Adrenal gland (tissue), 19 donors: Measurements from ENCODE around the gene GPR37L1. TPM values are rescaled to one million over a fixed set of nuclear protein-coding genes. Genes with fewer than 3 reads are reported as not detected.

Experiments
- DNase-seq, 7 donors: peaks; one replicate each; pipeline ENCODE4 v3.0.0-alpha.2; 2019 to 2020
- H3K27ac ChIP-seq, 5 donors: fragments of 200-600 bp; sonication (generic) in 4 of 5; 1 replicate in 3 of 5; 2 replicates in 2 of 5; pipeline versions ENCODE4 v1.5.1 to v1.8.0; 2016 to 2020; ENCODE audit warnings: mild to moderate bottlenecking in 1 of 5
- H3K27me3 ChIP-seq: fragments of 200-600 bp; 2 replicates; pipeline ENCODE4 v1.8.0; 2021
- H3K36me3 ChIP-seq, 2 donors: fragments of 200-600 bp; replicated peaks in 1 of 2; 1 replicate in 1 of 2; 2 replicates in 1 of 2; pipeline versions ENCODE4 v1.5.1 to v1.8.0; 2018 to 2022
- H3K4me1 ChIP-seq, 2 donors: fragments of 200-600 bp; replicated peaks in 1 of 2; 1 replicate in 1 of 2; 2 replicates in 1 of 2; pipeline versions ENCODE4 v1.5.1 to v1.8.0; 2018 to 2021
- H3K4me3 ChIP-seq, 4 donors: fragments of 200-600 bp; sonication (generic) in 3 of 4; one replicate each; pipeline ENCODE4 v1.5.1; 2016 to 2018
- H3K9me3 ChIP-seq, 3 donors: fragments of 200-600 bp; sonication (generic) in 1 of 3; replicated peaks in 1 of 3; 1 replicate in 2 of 3; 2 replicates in 1 of 3; pipeline versions ENCODE4 v1.5.1 to v1.8.0; 2016 to 2021
- CTCF ChIP-seq, 6 experiments: fragments of 450-650 bp in 4 of 6; fragments of 200-600 bp in 2 of 6; sonication (generic) in 1 of 6; IDR thresholded peaks; 1 replicate in 5 of 6; 2 replicates in 1 of 6; pipeline versions ENCODE4 v1.5.1 to v1.8.0; 2016 to 2021; ENCODE audit warnings: antibody characterized with exemption in 6 of 6, mild to moderate bottlenecking in 2 of 6, moderate library complexity in 1 of 6
- POLR2A ChIP-seq, 2 donors: fragments of 450-650 bp; IDR thresholded peaks; one replicate each; pipeline ENCODE4 v1.6.1; 2017; ENCODE audit warnings: antibody characterized with exemption in 2 of 2, mild to moderate bottlenecking in 2 of 2, moderate library complexity in 1 of 2
- WGBS, 4 donors: extraction: QIAGEN DNeasy Blood & Tissue Kit in 2 of 4; methylation state at CpG; one replicate each; pipeline versions ENCODE4 v1.1.5 to v1.1.7; 2013 to 2017; 5-methylcytosine and 5-hydroxymethylcytosine counted together
- intact Hi-C, 2 donors: fragments of 100-400 bp; cut with DNase I; formaldehyde crosslinking; loops; one replicate each; pipeline versions ENCODE4 v1.14.1 to v1.15.0; 2022 to 2023
- long read RNA-seq, 10 donors: library from polyadenylated mRNA in 3 of 10; unstranded in 2 of 10; stranded (forward) in 1 of 10; transcript quantifications; one replicate each; pipeline ENCODE4 v2.0.0 and lab custom pipeline, GENCODE V29; 2021 to 2026
- polyA plus RNA-seq, 3 donors: library from polyadenylated mRNA; stranded (reverse); fragments of 200-250 nt in 2 of 3; fragments of 350-450 nt in 1 of 3; fragmentation: Illumina TruSeq in 1 of 3; extraction: RNeasy Lipid Tissue Mini Kit (QIAGEN cat#74804) in 1 of 3; gene quantifications; one replicate each; pipeline ENCODE4 v1.2.3, GENCODE V29; 2013 to 2014
- total RNA-seq, 9 donors: library from RNA; depleted of rRNA in 4 of 9; stranded (reverse); fragments of >200 nt in 4 of 9; fragments of 120-200 nt in 1 of 9; fragmentation: NEBNext Ultra II Directional in 1 of 9; extraction: Animal tissue kit (Norgen Biotek cat#: 25700) in 1 of 9; gene quantifications; one replicate each; pipeline versions ENCODE4 v1.1.0 to v1.2.4, GENCODE V29; 2013 to 2023
- donor health status: healthy with polysubstance abuse.
- donor health status: Bipolar disorder and iron deficiency.
- donor health status: DM: yes; HTN: yes; CAD: no.
- donor health status: DM: no; HTN: no; CAD: no.
- donor health status: DM: no; HTN: no; CAD: no.
- donor health status: DM: yes; HTN: yes; CAD: no.

The GPR37L1 gene
- total RNA-seq (under 1 TPM in 8 of 9 donors, not detected in 1; under 0.01 to 0.49 (median 0.28) TPM), polyA plus RNA-seq (under 1 TPM; 0.02 to 0.24 (median 0.13) TPM)
- long read RNA-seq, donor 1 = 0 reads
- long read RNA-seq, donor 2 = 0 reads
- long read RNA-seq, donor 3 = 0 reads
- long read RNA-seq, donor 4 = 0 reads
- long read RNA-seq, donor 5 = 0 reads
- long read RNA-seq, donor 6, full-length matches to known transcripts = 1 of 3 reads
- long read RNA-seq, donor 6, partial matches to known transcripts = 0 of 3 reads
- long read RNA-seq, donor 6, other reads (novel, unspliced or antisense) = 2 of 3 reads
- long read RNA-seq, donor 7 = 0 reads
- long read RNA-seq, donor 8, partial matches to known transcripts = 41 of 46 reads
- long read RNA-seq, donor 8, other reads (novel, unspliced or antisense) = 5 of 46 reads
- long read RNA-seq, donor 9 = 0 reads
- long read RNA-seq, donor 10 = 0 reads

- 40 to 100% (median 45%) methylated on average over 1 to 19 of the region's 19 CpGs; no CpG with 5 or more reads in 1 of the 4 donors for whole genome bisulfite sequencing, 4 donors
- TF ChIP-seq CTCF (IDR thresholded peaks at IDR 0.05) (peak; percentile 48 to 80 (median 68)), POLR2A (IDR thresholded peaks at IDR 0.05) (no peak)
- H3K27ac ChIP-seq = no peak within 1 kb of the TSS
- H3K4me3 ChIP-seq = no peak within 1 kb of the TSS
- intact Hi-C loops = loop anchor here (10.0 kb wide), 1 partner anchor 228 kb away; no protein-coding TSS in a partner anchor
- DNase-seq = peak; percentile 78 to 89 (median 84)
- H3K9me3 ChIP-seq = no peaks in the 10 kb centered on the region
- H3K36me3 ChIP-seq = no peaks in the 10 kb centered on the region
- H3K27me3 ChIP-seq = no peaks in the 10 kb centered on the region
- H3K4me1 ChIP-seq = no peaks in the 10 kb centered on the region
These were observed at the start of gene GPR37L1 for GRCh38 chr1:202122639-202123335. Gene GPR37L1, plus strand, starts transcription at chr1:202122917. Its CDS starts 47 bp downstream, at chr1:202122964.

DNA sequence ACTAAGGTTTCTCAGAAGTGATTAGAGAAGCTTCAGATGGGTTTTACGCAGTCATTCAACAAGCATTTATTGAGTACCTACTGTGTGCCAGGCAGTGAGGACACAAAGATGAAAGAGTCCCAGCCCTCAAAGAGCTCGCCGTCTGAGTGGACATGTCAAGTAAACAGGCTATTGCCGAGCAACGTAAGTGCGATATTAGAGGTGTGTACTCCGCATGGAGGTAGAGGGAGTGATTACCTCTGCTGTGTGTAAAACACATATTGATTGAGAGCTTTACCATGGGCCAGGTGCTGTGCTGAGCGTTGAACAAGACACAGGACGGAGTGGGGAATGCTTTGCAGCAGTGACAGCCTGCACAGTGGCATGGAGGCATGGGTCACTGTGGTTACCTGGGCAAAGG, 49.5 kb upstream of the GPR37L1 start:
- 92 to 97% (median 96%) methylated on average over 9 of the region's 9 CpGs for WGBS, 4 donors
- no peak overlapping the region for H3K27ac ChIP-seq
- no peaks in the 10 kb centered on the region for H3K9me3 ChIP-seq
- H3K4me3 ChIP-seq = no peak overlapping the region
- H3K27me3 ChIP-seq = no peaks in the 10 kb centered on the region
- TF ChIP-seq CTCF (IDR thresholded peaks at IDR 0.05) (no peak), POLR2A (IDR thresholded peaks at IDR 0.05) (no peak)
- intact Hi-C loops = no loop called here
- H3K4me1 ChIP-seq = peaks cover 0 to 6% of the 10 kb centered on the region in 2 donors
- H3K36me3 ChIP-seq = no peaks in the 10 kb centered on the region
- DNase-seq = no peak

DNA sequence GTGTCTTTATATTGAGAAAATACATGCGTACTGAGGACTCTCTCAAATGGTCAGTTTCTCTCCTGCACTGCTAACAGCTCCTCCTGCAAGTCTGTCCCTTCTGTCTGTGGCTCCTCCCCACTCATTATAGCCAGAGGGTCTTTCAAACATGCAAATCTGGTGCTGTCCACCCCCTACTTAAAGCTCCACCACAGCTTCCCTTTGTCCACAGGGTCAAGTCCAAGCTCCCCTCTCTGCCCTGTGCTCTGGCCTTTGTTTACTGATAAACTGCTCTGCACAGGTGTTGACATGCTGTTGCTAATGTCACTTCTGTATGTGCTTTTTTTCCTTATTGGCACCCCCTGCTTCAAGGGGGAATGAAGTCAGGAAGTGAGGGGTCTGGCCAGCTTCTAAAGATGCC, 47.7 kb upstream of the GPR37L1 start:
- intact Hi-C loops = no loop called here
- no peaks in the 10 kb centered on the region for H3K36me3 ChIP-seq
- H3K4me3 ChIP-seq = no peak overlapping the region
- H3K27me3 ChIP-seq = no peaks in the 10 kb centered on the region
- DNase-seq = no peak
- no peaks in the 10 kb centered on the region for H3K9me3 ChIP-seq
- WGBS, 4 donors = 67 to 100% (median 84%) methylated on average over 1 of the region's 1 CpG
- TF ChIP-seq CTCF (IDR thresholded peaks at IDR 0.05) = no peak
- no peak for TF ChIP-seq POLR2A (IDR thresholded peaks at IDR 0.05)
- H3K27ac ChIP-seq = no peak overlapping the region
- H3K4me1 ChIP-seq = peaks cover 0 to 6% of the 10 kb centered on the region in 2 donors

DNA sequence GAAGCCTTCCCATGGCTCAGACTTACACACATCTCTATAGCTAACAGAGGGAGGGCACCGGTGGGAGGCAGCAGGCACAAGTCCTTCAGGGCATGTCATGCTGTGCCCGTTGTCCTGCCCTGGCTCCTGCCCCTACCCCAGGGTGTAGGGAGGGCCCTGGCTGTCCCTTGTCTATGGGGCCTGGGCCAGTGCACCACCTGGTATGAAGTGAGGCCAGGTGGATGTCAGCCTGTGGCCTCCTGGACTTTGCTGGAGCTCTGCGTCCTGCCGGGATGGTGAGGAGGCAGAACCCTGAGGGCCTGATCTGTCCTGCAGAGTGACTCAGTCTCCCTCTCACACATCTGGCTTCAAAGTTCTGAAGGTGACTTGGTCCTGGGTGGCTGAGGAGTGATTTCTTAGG, 47.3 kb upstream of the GPR37L1 start:
- no peak overlapping the region for H3K4me3 ChIP-seq
- H3K9me3 ChIP-seq = no peaks in the 10 kb centered on the region
- no peak overlapping the region for H3K27ac ChIP-seq
- no peak for TF ChIP-seq CTCF (IDR thresholded peaks at IDR 0.05)
- TF ChIP-seq POLR2A (IDR thresholded peaks at IDR 0.05) = no peak
- 78 to 100% (median 89%) methylated on average over 1 to 4 of the region's 4 CpGs; no CpG with 5 or more reads in 1 of the 4 donors for WGBS, 4 donors
- no peaks in the 10 kb centered on the region for H3K36me3 ChIP-seq
- peaks cover 0 to 6% of the 10 kb centered on the region in 2 donors for H3K4me1 ChIP-seq
- no peak for DNase-seq
- H3K27me3 ChIP-seq = no peaks in the 10 kb centered on the region
- intact Hi-C loops = no loop called here
